GM18526 (cell line): ENCODE data around the gene TAS2R30.

ENCODE experiments used
- POLR2A ChIP-seq: IDR thresholded peaks from 3 replicates; pipeline ENCODE4 v1.6.1; 2011; ENCODE audit not compliant: insufficient read length; ENCODE audit errors: extremely low read depth

Gene TAS2R30

DNA sequence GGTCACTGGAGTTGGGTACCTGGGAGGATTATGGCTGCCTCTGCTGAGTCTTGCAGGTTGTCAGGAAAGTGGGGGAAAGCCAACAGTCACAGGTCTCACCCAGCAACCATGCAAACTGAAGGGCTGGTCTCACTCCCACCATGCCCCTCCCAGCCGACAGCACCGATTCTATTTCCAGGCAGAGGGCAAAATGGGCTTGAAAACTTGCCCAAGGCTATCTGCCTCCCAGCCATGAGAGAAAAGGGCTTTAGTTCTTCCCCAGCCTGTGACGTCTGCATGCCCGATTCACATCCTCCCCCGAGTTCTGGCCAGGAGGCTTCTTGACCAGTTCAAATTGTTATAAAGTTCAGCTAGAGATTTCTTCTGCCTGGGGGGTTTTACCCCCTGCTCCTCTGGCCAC is 9.9 kb upstream of the TAS2R30 start:
- TF ChIP-seq POLR2A: no peak

DNA sequence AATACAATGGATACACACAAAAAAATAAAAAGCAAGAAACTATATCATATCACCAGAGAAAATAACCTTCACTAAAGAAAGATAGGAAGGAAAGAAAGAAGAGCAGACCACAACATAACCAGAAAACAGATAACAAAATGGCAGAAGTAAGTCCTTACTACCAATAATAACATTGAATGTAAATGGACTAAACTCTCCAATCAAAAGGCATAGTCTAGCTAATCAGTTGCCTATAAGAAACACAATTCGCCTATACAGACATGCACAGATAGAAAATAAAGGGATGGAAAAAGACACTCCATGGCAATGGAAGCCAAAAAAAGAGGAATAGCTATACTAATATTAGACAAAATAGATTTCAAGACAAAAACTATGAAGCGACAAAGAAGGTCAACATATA is 8.9 kb upstream of the TAS2R30 start:
- no peak for TF ChIP-seq POLR2A

DNA sequence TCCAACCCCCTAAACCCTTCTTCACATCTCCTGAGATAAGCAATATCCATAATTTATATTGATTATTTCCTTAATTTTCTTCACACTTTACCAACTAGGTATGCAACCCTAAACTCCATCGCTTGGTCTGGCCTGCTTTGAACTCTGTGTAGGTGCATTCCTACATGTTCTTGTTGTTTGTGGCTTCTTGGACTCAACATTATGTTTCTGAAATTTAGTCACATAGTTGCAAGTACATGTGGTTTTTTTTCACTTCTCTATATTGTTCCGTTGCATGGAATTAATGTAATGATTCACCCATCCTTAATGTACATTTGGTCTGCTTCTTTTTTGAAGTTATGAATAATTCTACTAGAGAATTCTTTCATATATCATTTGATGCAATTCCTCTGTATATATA is 1.6 kb upstream of the TAS2R30 start:
- no peak for TF ChIP-seq POLR2A

- no peak for TF ChIP-seq POLR2A
Observed at GRCh38 chr12:11133816-11134215, 628 bp downstream of the TAS2R30 start.

DNA sequence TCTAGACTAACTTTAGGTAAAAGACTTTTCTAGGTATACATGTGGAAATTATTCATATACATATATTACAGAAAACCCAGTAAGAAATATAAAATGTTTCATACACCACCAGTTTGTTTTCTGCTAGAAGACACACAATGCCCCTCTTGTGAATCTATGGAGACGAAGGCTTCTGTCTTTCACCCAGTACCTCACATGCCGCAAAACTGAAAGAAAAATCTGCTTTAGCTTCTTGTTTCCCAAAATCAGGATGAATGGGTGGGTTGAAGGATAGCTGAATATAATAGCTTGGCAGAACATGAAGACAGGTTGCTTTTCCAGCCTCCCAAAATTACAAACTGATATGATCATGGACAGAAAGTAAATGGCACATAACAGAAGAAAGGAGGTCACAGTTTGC is 1.3 kb downstream of the TAS2R30 start:
- TF ChIP-seq POLR2A: no peak

DNA sequence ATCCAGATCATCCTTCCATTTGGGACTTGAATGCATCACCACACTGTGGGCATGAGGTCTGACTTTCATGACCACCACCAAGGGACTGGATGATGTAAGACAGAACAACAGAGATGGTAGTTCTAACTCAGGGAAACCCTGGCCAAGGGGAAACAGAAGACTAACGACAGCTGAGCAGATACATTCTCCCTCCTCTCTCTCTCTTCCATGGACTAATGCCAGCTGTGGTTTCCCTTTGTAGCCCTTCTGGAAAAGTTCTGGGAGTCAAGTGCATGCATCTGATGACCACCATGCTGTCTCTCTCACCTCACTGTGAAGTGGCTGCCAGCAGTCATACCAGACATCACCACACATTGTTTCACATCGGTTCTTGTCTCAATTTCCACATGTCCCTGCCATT is 3.4 kb downstream of the TAS2R30 start:
- TF ChIP-seq POLR2A: no peak

- TF ChIP-seq POLR2A: no peak
Observed at GRCh38 chr12:11130382-11130781, 4.1 kb downstream of the TAS2R30 start.

GRCh38 chr12:11108862-11109261 is 25.6 kb downstream of the TAS2R30 start:
- TF ChIP-seq POLR2A: no peak

- no peak for TF ChIP-seq POLR2A
Observed at GRCh38 chr12:11107719-11108118, 26.7 kb downstream of the TAS2R30 start.

- TF ChIP-seq POLR2A: no peak
Observed at GRCh38 chr12:11106288-11106687, 28.2 kb downstream of the TAS2R30 start.

- TF ChIP-seq POLR2A: no peak
Observed at GRCh38 chr12:11105546-11105945, 28.9 kb downstream of the TAS2R30 start.

GRCh38 chr12:11092128-11092527 is 42.3 kb downstream of the TAS2R30 start, which contains the start of gene TAS2R43:
Gene TAS2R43 (minus strand): TSS chr12:11092313. CDS start chr12:11092229, 84 bp downstream.
- no peak for TF ChIP-seq POLR2A

GRCh38 chr12:11089246-11089645 is 45.2 kb downstream of the TAS2R30 start:
- no peak for TF ChIP-seq POLR2A

DNA sequence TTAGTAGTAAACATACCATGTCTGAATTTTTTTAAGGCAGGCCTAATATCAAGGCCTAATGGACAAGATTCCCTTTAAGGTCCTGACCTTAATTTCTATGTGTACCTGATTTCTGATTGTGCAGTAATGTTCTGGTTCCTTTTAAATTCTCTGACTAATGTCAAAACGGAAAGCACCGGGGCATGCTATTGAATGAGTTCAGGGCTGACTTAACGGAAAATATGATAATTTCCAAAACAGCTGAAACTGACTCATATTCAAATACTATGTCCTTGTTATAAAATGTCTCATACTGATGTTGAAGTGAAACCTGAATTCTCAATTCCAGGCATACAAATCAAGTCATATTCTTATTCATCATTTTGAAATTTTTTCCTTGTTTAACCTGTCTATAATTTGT is 49.0 kb downstream of the TAS2R30 start:
- no peak for TF ChIP-seq POLR2A
